HepG2 (cell line): ENCODE results near the gene COX14. TPM values are rescaled to one million over a fixed set of nuclear protein-coding genes. Genes with fewer than 3 reads are reported as not detected.

ENCODE experiments used
- ARNTL ChIP-seq: sonication (generic); formaldehyde crosslinking; IDR thresholded peaks from 2 replicates; pipeline ENCODE4 v1.4.0; 2020; ENCODE audit warnings: mild to moderate bottlenecking, missing genetic modification reagents
- BHLHE40 ChIP-seq: IDR thresholded peaks from 2 replicates; pipeline ENCODE4 v1.6.1; 2011; ENCODE audit warnings: low read length, improper control_type of control experiment
- CENPBD1 ChIP-seq: sonication (generic); formaldehyde crosslinking; IDR thresholded peaks from 2 replicates; pipeline ENCODE4 v1.8.0; 2022; ENCODE audit warnings: missing genetic modification reagents, low read depth, mild to moderate bottlenecking, borderline replicate concordance
- CREB1 ChIP-seq, 2 experiments: fragments of 450-650 bp in 1 of 2; IDR thresholded peaks; 2 replicates each; pipeline ENCODE4 v1.6.1; 2016 to 2017; ENCODE audit warnings: control low read depth in 1 of 2, mild to moderate bottlenecking in 1 of 2, missing compliant biosample characterization in 1 of 2, missing genetic modification characterization in 1 of 2
- ELF3 ChIP-seq: IDR thresholded peaks from 2 replicates; pipeline ENCODE4 v1.6.1; 2016; ENCODE audit warnings: missing genetic modification reagents, missing compliant biosample characterization
- FOXA1 ChIP-seq, 2 experiments: fragments of 450-650 bp in 1 of 2; sonication (generic) in 1 of 2; formaldehyde crosslinking in 1 of 2; IDR thresholded peaks; 2 replicates each; pipeline versions ENCODE4 v1.4.0 to v1.6.1; 2016 to 2020; ENCODE audit warnings: missing genetic modification reagents in 1 of 2
- FOXJ3 ChIP-seq: sonication (generic); formaldehyde crosslinking; IDR thresholded peaks from 2 replicates; pipeline ENCODE4 v1.4.0; 2020; ENCODE audit warnings: missing genetic modification reagents, mild to moderate bottlenecking, borderline replicate concordance
- HMG20A ChIP-seq: IDR thresholded peaks from 2 replicates; pipeline ENCODE4 v1.6.1; 2016; ENCODE audit warnings: borderline replicate concordance
- KDM4B ChIP-seq: sonication (generic); formaldehyde crosslinking; IDR thresholded peaks from 2 replicates; pipeline ENCODE4 v1.4.0; 2020; ENCODE audit warnings: missing genetic modification reagents
- MYC ChIP-seq: sonication (generic); formaldehyde crosslinking; IDR thresholded peaks from 2 replicates; pipeline ENCODE4 v1.9.0; 2021; ENCODE audit warnings: missing genetic modification reagents, borderline replicate concordance
- NCOA1 ChIP-seq: sonication (generic); formaldehyde crosslinking; IDR thresholded peaks from 2 replicates; pipeline ENCODE4 v1.9.0; 2021; ENCODE audit warnings: missing genetic modification reagents
- NKX3-1 ChIP-seq: sonication (generic); formaldehyde crosslinking; IDR thresholded peaks from 2 replicates; pipeline ENCODE4 v1.5.0; 2020; ENCODE audit warnings: missing genetic modification reagents
- PAF1 ChIP-seq: IDR thresholded peaks from 2 replicates; pipeline ENCODE4 v1.6.1; 2016; ENCODE audit warnings: missing genetic modification reagents, missing compliant biosample characterization
- RERE ChIP-seq: IDR thresholded peaks from 2 replicates; pipeline ENCODE4 v1.6.1; 2016; ENCODE audit warnings: low read depth, missing genetic modification reagents, missing compliant biosample characterization
- RFX3 ChIP-seq: IDR thresholded peaks from 2 replicates; pipeline ENCODE4 v1.6.1; 2016; ENCODE audit warnings: missing biosample characterization, missing genetic modification reagents
- SALL1 ChIP-seq: sonication (generic); formaldehyde crosslinking; IDR thresholded peaks from 2 replicates; pipeline ENCODE4 v1.8.0; 2022; ENCODE audit warnings: mild to moderate bottlenecking, missing genetic modification reagents
- ZFP91 ChIP-seq: sonication (generic); formaldehyde crosslinking; IDR thresholded peaks from 2 replicates; pipeline ENCODE4 v1.9.0; 2022; ENCODE audit warnings: missing genetic modification reagents, mild to moderate bottlenecking, borderline replicate concordance
- ZKSCAN1 ChIP-seq: fragments of 150-350 bp; IDR thresholded peaks from 2 replicates; pipeline ENCODE4 v1.6.1; 2014; ENCODE audit warnings: low read length
- ZNF576 ChIP-seq: sonication (generic); formaldehyde crosslinking; IDR thresholded peaks from 2 replicates; pipeline ENCODE4 v1.4.0; 2020; ENCODE audit warnings: mild to moderate bottlenecking, missing genetic modification reagents
- ZNF629 ChIP-seq: sonication (generic); formaldehyde crosslinking; conservative IDR thresholded peaks from 2 replicates; pipeline ENCODE4 v1.5.0; 2020; ENCODE audit warnings: missing genetic modification reagents
- ZNF678 ChIP-seq: sonication (generic); formaldehyde crosslinking; IDR thresholded peaks from 2 replicates; pipeline ENCODE4 v1.4.0; 2020; ENCODE audit warnings: mild to moderate bottlenecking, missing genetic modification reagents
- ZSCAN9 ChIP-seq: IDR thresholded peaks from 2 replicates; pipeline ENCODE4 v1.6.1; 2016; ENCODE audit warnings: borderline replicate concordance
- polyA plus RNA-seq, 8 experiments: library from polyadenylated mRNA; depleted of rRNA in 3 of 8; stranded (reverse) in 7 of 8; unstranded in 1 of 8; fragments of >200 nt; fragmentation: Illumina TruSeq in 4 of 8; extraction: Trizol in 4 of 8; gene quantifications; 2 replicates each; pipeline versions ENCODE4 v1.2.1 to v1.2.3, GENCODE V29; 2011 to 2016; ENCODE audit warnings: low read depth in 4 of 8, missing spikeins in 1 of 8, mixed read lengths in 1 of 8; ENCODE audit not compliant: insufficient read depth in 1 of 8
- total RNA-seq, 5 experiments: library from RNA; depleted of rRNA; stranded (reverse); fragments of >200 nt; fragmentation: Illumina TruSeq; extraction: Trizol; gene quantifications; 2 replicates each; pipeline ENCODE4 v1.2.3, GENCODE V29; 2016; ENCODE audit warnings: low read depth in 1 of 5

Gene COX14
- total and polyA plus RNA-seq, 2 of the 13 experiments (the other 11 are each of a cell fraction or from before 2014, with no cell fraction given) = 53.0 to 71.6 TPM

- TF ChIP-seq ZNF629 (CRISPR knock-in tag) (no peak), FOXA1 (IDR thresholded peaks at IDR 0.05) (no peak), FOXA1 (CRISPR knock-in tag; IDR thresholded peaks at IDR 0.05) (peak; percentile 90), SALL1 (CRISPR knock-in tag) (peak; percentile 74), ZSCAN9 (CRISPR knock-in tag) (peak; percentile 56; the same call in 1 of the 2 replicates), FOXJ3 (no peak), ZNF678 (CRISPR knock-in tag) (no peak), NCOA1 (CRISPR knock-in tag) (no peak), ZFP91 (CRISPR knock-in tag) (peak; percentile 15; the same call in 1 of the 2 replicates), ZNF576 (CRISPR knock-in tag) (no peak), RERE (no peak; the same call in 1 of the 2 replicates), ZKSCAN1 (no peak), KDM4B (CRISPR knock-in tag) (no peak), CENPBD1 (CRISPR knock-in tag) (no peak), ELF3 (CRISPR knock-in tag) (peak; percentile 56), PAF1 (CRISPR knock-in tag) (no peak), RFX3 (CRISPR knock-in tag) (no peak), NKX3-1 (CRISPR knock-in tag) (no peak), ARNTL (CRISPR knock-in tag) (peak; percentile 85), BHLHE40 (no peak), HMG20A (peak; percentile 52; the same call in 1 of the 2 replicates), CREB1 (IDR thresholded peaks at IDR 0.05) (no peak), CREB1 (CRISPR knock-in tag; IDR thresholded peaks at IDR 0.05) (no peak), MYC (CRISPR knock-in tag) (peak; percentile 42; the same call in 1 of the 2 replicates)
Observed at GRCh38 chr12:50082644-50083043, 29.4 kb upstream of the COX14 start (continued).
